Erythroblast (primary cell): ENCODE data around the gene IWS1.

Source experiments
- GATA1 ChIP-seq: IDR thresholded peaks from 2 replicates; pipeline ENCODE4 v1.6.1; 2011; ENCODE audit warnings: low read depth, mild to moderate bottlenecking, control low read depth, low read length, moderate library complexity
- POLR2A ChIP-seq: IDR thresholded peaks from 2 replicates; pipeline ENCODE4 v1.6.1; 2011; ENCODE audit warnings: mild to moderate bottlenecking, low read length

GRCh38 chr2:127475788-127476187, 50.5 kb downstream of the IWS1 start:
- TF ChIP-seq POLR2A = no peak
- TF ChIP-seq GATA1 = no peak
